ENCODE measurements around the gene SPTBN4. TPM values are rescaled to one million over a fixed set of nuclear protein-coding genes. Genes with fewer than 3 reads are reported as not detected.
A peak's percentile ranks its signal among the peaks of the same experiment; 100 is the strongest.

Gene SPTBN4
- total RNA-seq, 1 donor = 0.72 TPM

- no peaks in the 10 kb centered on the region for H3K36me3 ChIP-seq (ENCODE audit: insufficient read depth, low read length)
- no peak overlapping the region for H3K4me3 ChIP-seq (ENCODE audit: insufficient read depth, low read length)
- H3K27ac ChIP-seq (ENCODE audit: low read depth, low read length) = no peak overlapping the region
- peak; percentile 48 for DNase-seq (ENCODE audit: insufficient read length, low spot score, missing footprints)
- H3K27me3 ChIP-seq (ENCODE audit: insufficient read depth, low read length) = no peaks in the 10 kb centered on the region
- no peaks in the 10 kb centered on the region for H3K79me2 ChIP-seq (ENCODE audit: insufficient read depth, low read length)
- TF ChIP-seq, protein P1, sequence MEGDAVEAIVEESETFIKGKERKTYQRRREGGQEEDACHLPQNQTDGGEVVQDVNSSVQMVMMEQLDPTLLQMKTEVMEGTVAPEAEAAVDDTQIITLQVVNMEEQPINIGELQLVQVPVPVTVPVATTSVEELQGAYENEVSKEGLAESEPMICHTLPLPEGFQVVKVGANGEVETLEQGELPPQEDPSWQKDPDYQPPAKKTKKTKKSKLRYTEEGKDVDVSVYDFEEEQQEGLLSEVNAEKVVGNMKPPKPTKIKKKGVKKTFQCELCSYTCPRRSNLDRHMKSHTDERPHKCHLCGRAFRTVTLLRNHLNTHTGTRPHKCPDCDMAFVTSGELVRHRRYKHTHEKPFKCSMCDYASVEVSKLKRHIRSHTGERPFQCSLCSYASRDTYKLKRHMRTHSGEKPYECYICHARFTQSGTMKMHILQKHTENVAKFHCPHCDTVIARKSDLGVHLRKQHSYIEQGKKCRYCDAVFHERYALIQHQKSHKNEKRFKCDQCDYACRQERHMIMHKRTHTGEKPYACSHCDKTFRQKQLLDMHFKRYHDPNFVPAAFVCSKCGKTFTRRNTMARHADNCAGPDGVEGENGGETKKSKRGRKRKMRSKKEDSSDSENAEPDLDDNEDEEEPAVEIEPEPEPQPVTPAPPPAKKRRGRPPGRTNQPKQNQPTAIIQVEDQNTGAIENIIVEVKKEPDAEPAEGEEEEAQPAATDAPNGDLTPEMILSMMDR (IDR thresholded peaks at IDR 0.05; ENCODE audit: extremely low read depth, low read depth, low read length) = no peak
- no peaks in the 10 kb centered on the region for H4K20me1 ChIP-seq (ENCODE audit: insufficient read depth, low read length)
- no peaks in the 10 kb centered on the region for H3K9me3 ChIP-seq (ENCODE audit: low read depth, low read length)
- no peak overlapping the region for H2AFZ ChIP-seq (ENCODE audit: low read length)
- H3K4me2 ChIP-seq (ENCODE audit: insufficient read depth, low read length) = no peak overlapping the region
- H3K4me1 ChIP-seq (ENCODE audit: insufficient read depth, low read length) = no peaks in the 10 kb centered on the region
These were observed 35.3 kb downstream of the SPTBN4 start for GRCh38 chr19:40502081-40502480.

DNA sequence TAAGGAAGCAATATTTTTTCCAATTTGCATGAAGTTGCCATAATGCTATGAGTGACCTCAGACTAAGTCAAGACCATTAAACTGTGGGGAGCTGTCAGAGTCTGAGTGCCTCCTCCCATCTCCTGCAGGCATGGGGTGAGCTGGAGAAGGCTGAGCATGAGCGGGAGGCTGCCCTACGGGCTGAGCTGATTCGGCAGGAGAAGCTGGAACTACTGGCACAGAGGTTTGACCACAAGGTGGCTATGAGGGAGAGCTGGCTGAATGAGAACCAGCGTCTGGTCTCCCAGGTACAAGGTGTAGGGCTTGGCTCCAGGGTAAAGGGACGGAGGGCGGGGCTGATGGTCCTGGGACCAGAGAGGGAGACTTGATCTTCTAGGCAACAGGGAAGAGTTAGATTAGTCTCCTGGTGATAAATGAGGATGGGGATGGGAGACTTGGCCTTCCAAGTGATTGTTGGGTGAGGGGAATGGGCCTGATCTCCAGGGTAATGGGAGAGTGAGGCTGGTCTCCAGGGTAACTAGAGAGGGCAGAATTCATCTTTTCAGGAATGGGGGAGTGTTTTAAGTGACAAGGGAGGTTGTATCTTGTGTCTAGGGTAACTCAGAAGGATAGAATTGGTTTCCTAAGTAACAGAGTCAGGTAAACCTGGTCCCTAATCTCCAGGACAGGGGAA is 36.0 kb downstream of the SPTBN4 start:
- no peak overlapping the region for H2AFZ ChIP-seq (ENCODE audit: low read length)
- no peaks in the 10 kb centered on the region for H3K4me1 ChIP-seq (ENCODE audit: insufficient read depth, low read length)
- no peaks in the 10 kb centered on the region for H3K36me3 ChIP-seq (ENCODE audit: insufficient read depth, low read length)
- H3K27me3 ChIP-seq (ENCODE audit: insufficient read depth, low read length) = no peaks in the 10 kb centered on the region
- no peak overlapping the region for H3K27ac ChIP-seq (ENCODE audit: low read depth, low read length)
- peak; percentile 73 for DNase-seq (ENCODE audit: insufficient read length, low spot score, missing footprints)
- TF ChIP-seq, protein P1 (IDR thresholded peaks at IDR 0.05; ENCODE audit: extremely low read depth, low read depth, low read length) = no peak
- no peaks in the 10 kb centered on the region for H4K20me1 ChIP-seq (ENCODE audit: insufficient read depth, low read length)
- no peak overlapping the region for H3K4me3 ChIP-seq (ENCODE audit: insufficient read depth, low read length)
- no peaks in the 10 kb centered on the region for H3K79me2 ChIP-seq (ENCODE audit: insufficient read depth, low read length)
- no peak overlapping the region for H3K4me2 ChIP-seq (ENCODE audit: insufficient read depth, low read length)
- no peaks in the 10 kb centered on the region for H3K9me3 ChIP-seq (ENCODE audit: low read depth, low read length)

GRCh38 chr19:40503320-40503695 is 36.5 kb downstream of the SPTBN4 start:
- Histone ChIP-seq H3K4me2 (ENCODE audit: insufficient read depth, low read length) (no peak overlapping the region), H3K4me1 (ENCODE audit: insufficient read depth, low read length) (no peaks in the 10 kb centered on the region), H4K20me1 (ENCODE audit: insufficient read depth, low read length) (no peaks in the 10 kb centered on the region), H3K36me3 (ENCODE audit: insufficient read depth, low read length) (no peaks in the 10 kb centered on the region), H3K27me3 (ENCODE audit: insufficient read depth, low read length) (no peaks in the 10 kb centered on the region), H3K9me3 (ENCODE audit: low read depth, low read length) (no peaks in the 10 kb centered on the region), H3K27ac (ENCODE audit: low read depth, low read length) (no peak overlapping the region), H2AFZ (ENCODE audit: low read length) (no peak overlapping the region), H3K79me2 (ENCODE audit: insufficient read depth, low read length) (no peaks in the 10 kb centered on the region), H3K4me3 (ENCODE audit: insufficient read depth, low read length) (no peak overlapping the region)
- DNase-seq (ENCODE audit: insufficient read length, low spot score, missing footprints) = peak; percentile 77
- TF ChIP-seq, protein P1 (IDR thresholded peaks at IDR 0.05; ENCODE audit: extremely low read depth, low read depth, low read length) = no peak

- Histone ChIP-seq H3K79me2 (ENCODE audit: insufficient read depth, low read length) (no peaks in the 10 kb centered on the region), H3K27ac (ENCODE audit: low read depth, low read length) (no peak overlapping the region), H3K36me3 (ENCODE audit: insufficient read depth, low read length) (no peaks in the 10 kb centered on the region), H3K9me3 (ENCODE audit: low read depth, low read length) (no peaks in the 10 kb centered on the region), H4K20me1 (ENCODE audit: insufficient read depth, low read length) (no peaks in the 10 kb centered on the region), H3K4me2 (ENCODE audit: insufficient read depth, low read length) (no peak overlapping the region), H3K4me3 (ENCODE audit: insufficient read depth, low read length) (no peak overlapping the region), H3K4me1 (ENCODE audit: insufficient read depth, low read length) (no peaks in the 10 kb centered on the region), H2AFZ (ENCODE audit: low read length) (no peak overlapping the region), H3K27me3 (ENCODE audit: insufficient read depth, low read length) (no peaks in the 10 kb centered on the region)
- DNase-seq (ENCODE audit: insufficient read length, low spot score, missing footprints) = no peak
- TF ChIP-seq, protein P1 (IDR thresholded peaks at IDR 0.05; ENCODE audit: extremely low read depth, low read depth, low read length) = no peak
These were observed 39.3 kb downstream of the SPTBN4 start for GRCh38 chr19:40506099-40506498.

All from osteoblast (primary cell).